A673 (cell line): Measurements from ENCODE around the gene FOXC1.

ENCODE experiments used
- EZH2 ChIP-seq: fragments of 200-600 bp; sonication (generic); IDR thresholded peaks from 2 replicates; pipeline ENCODE4 v1.6.1; 2017; ENCODE audit warnings: borderline replicate concordance, low read depth, mild to moderate bottlenecking, mixed read lengths, antibody characterized with exemption, low read length; ENCODE audit not compliant: poor library complexity, severe bottlenecking
- TF ChIP-seq, protein P1 (sequence below): fragments of 300-800, 200-600 bp; sonication (generic); conservative IDR thresholded peaks from 2 replicates; pipeline ENCODE4 v1.5.1; 2017; ENCODE audit warnings: low read depth, mild to moderate bottlenecking, antibody characterized with exemption, low read length, moderate library complexity, mixed read lengths

- TF ChIP-seq, protein P1, sequence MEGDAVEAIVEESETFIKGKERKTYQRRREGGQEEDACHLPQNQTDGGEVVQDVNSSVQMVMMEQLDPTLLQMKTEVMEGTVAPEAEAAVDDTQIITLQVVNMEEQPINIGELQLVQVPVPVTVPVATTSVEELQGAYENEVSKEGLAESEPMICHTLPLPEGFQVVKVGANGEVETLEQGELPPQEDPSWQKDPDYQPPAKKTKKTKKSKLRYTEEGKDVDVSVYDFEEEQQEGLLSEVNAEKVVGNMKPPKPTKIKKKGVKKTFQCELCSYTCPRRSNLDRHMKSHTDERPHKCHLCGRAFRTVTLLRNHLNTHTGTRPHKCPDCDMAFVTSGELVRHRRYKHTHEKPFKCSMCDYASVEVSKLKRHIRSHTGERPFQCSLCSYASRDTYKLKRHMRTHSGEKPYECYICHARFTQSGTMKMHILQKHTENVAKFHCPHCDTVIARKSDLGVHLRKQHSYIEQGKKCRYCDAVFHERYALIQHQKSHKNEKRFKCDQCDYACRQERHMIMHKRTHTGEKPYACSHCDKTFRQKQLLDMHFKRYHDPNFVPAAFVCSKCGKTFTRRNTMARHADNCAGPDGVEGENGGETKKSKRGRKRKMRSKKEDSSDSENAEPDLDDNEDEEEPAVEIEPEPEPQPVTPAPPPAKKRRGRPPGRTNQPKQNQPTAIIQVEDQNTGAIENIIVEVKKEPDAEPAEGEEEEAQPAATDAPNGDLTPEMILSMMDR = no peak
- no peak for TF ChIP-seq EZH2
Measured at GRCh38 chr6:1636971-1637871, 27.5 kb downstream of the FOXC1 start.
